AG10803 (cell line): ENCODE data around the gene FXYD4.

Experiments used
- DNase-seq: peaks from one replicate; pipeline ENCODE4 v3.0.0; 2010; ENCODE audit warnings: low read depth
- H3K4me3 ChIP-seq: 2 replicates; pipeline ENCODE4 v1.5.1; 2011; ENCODE audit warnings: mild to moderate bottlenecking, low read length, control low read depth
- TF ChIP-seq, protein P1 (sequence below): conservative IDR thresholded peaks from 2 replicates; pipeline ENCODE4 v1.5.1; 2011; ENCODE audit warnings: mild to moderate bottlenecking, low read length, control low read depth, inconsistent platforms

The FXYD4 gene

DNA sequence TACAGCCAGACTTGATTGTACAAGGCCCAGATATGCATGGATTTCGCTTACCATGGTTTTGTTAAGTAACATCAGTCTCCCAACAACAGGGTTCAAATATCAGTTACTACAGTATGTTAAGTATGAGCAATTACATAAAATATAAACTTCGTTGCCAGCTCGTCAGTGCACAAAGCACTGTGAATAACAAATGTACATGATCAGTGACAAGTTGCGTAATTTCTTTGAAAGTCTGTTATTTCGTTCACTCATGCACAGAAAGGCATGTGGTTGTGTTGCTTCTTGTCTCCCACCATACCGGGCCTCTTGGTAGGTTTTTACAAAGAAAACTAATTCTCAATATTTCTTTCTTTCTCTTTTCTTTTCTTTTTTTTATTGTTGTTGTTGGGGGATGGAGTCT lies 53.0 kb downstream of the FXYD4 start:
- no peak overlapping the region for H3K4me3 ChIP-seq

More for the DNA sequence above, 53.0 kb downstream of the FXYD4 start:
- no peak for DNase-seq
- TF ChIP-seq, protein P1, sequence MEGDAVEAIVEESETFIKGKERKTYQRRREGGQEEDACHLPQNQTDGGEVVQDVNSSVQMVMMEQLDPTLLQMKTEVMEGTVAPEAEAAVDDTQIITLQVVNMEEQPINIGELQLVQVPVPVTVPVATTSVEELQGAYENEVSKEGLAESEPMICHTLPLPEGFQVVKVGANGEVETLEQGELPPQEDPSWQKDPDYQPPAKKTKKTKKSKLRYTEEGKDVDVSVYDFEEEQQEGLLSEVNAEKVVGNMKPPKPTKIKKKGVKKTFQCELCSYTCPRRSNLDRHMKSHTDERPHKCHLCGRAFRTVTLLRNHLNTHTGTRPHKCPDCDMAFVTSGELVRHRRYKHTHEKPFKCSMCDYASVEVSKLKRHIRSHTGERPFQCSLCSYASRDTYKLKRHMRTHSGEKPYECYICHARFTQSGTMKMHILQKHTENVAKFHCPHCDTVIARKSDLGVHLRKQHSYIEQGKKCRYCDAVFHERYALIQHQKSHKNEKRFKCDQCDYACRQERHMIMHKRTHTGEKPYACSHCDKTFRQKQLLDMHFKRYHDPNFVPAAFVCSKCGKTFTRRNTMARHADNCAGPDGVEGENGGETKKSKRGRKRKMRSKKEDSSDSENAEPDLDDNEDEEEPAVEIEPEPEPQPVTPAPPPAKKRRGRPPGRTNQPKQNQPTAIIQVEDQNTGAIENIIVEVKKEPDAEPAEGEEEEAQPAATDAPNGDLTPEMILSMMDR: no peak
